SU-DHL-6 (cell line): ENCODE data around the gene PRRC2A.

ENCODE experiments used
- H2AFZ ChIP-seq: fragments of 200-600 bp; sonication (generic); 2 replicates; pipeline ENCODE4 v1.6.1; 2014; ENCODE audit warnings: low read depth, mild to moderate bottlenecking, moderate library complexity, mixed read lengths, antibody characterized with exemption, low read length; ENCODE audit not compliant: severe bottlenecking
- H3F3A ChIP-seq: fragments of 200-600 bp; shearing (Covaris generic); 2 replicates; pipeline ENCODE4 v1.6.0; 2016; ENCODE audit warnings: antibody characterized with exemption, mild to moderate bottlenecking; ENCODE audit not compliant: insufficient read depth
- H3K27ac ChIP-seq: fragments of 200-600 bp; sonication (generic); 2 replicates; pipeline ENCODE4 v1.5.1; 2016; ENCODE audit warnings: low read depth, mild to moderate bottlenecking, low read length, moderate library complexity, mixed read lengths
- H3K27me3 ChIP-seq: fragments of 200-600 bp; sonication (generic), shearing (Covaris generic); 2 replicates; pipeline ENCODE4 v1.6.0; 2014; ENCODE audit warnings: mild to moderate bottlenecking, low read length
- H3K36me3 ChIP-seq: fragments of 200-600 bp; sonication (generic); 2 replicates; pipeline ENCODE4 v1.6.1; 2014; ENCODE audit warnings: mild to moderate bottlenecking, low read length, mixed read lengths
- H3K4me2 ChIP-seq: fragments of 300-600, 200-600 bp; shearing (Covaris generic), sonication (generic); 2 replicates; pipeline ENCODE4 v1.6.0; 2014; ENCODE audit warnings: low read length, low read depth, mild to moderate bottlenecking; ENCODE audit not compliant: poor library complexity, severe bottlenecking
- H3K4me3 ChIP-seq: fragments of 200-600 bp; sonication (generic); 2 replicates; pipeline ENCODE4 v1.5.1; 2014; ENCODE audit warnings: antibody characterized with exemption, low read length, mild to moderate bottlenecking, mixed read lengths; ENCODE audit not compliant: insufficient read depth, poor library complexity, severe bottlenecking
- H3K79me2 ChIP-seq: fragments of 200-600 bp; sonication (generic); 2 replicates; pipeline ENCODE4 v1.6.1; 2014; ENCODE audit warnings: mild to moderate bottlenecking, low read length, moderate library complexity; ENCODE audit not compliant: insufficient read depth
- H3K9ac ChIP-seq: fragments of 200-600 bp; sonication (generic); 2 replicates; pipeline ENCODE4 v1.7.0; 2014; ENCODE audit warnings: mild to moderate bottlenecking, low read length
- H3K9me2 ChIP-seq: fragments of 200-600 bp; sonication (generic); replicated peaks from 2 replicates; pipeline ENCODE4 v1.6.1; 2014; ENCODE audit warnings: low read length; ENCODE audit not compliant: insufficient read depth
- H3K9me3 ChIP-seq: fragments of 200-600 bp; sonication (generic); 2 replicates; pipeline ENCODE4 v1.6.1; 2014; ENCODE audit warnings: low read length, mixed read lengths; ENCODE audit not compliant: insufficient read depth
- H4K20me1 ChIP-seq: fragments of 200-600 bp; sonication (generic); 2 replicates; pipeline ENCODE4 v1.6.1; 2014; ENCODE audit warnings: low read depth, mild to moderate bottlenecking, antibody characterized with exemption, low read length, moderate library complexity, mixed read lengths
- CTCF ChIP-seq: fragments of 200-600 bp; sonication (generic); IDR thresholded peaks from one replicate; pipeline ENCODE4 v1.5.1; 2017; ENCODE audit warnings: antibody characterized with exemption, mild to moderate bottlenecking, low read length, moderate library complexity; ENCODE audit not compliant: insufficient read depth, poor library complexity, severe bottlenecking
- EZH2phosphoT487 ChIP-seq: fragments of 200-600 bp; sonication (generic), shearing (Covaris generic); conservative IDR thresholded peaks from 2 replicates; pipeline ENCODE4 v1.6.1; 2018; ENCODE audit warnings: mild to moderate bottlenecking, antibody characterized with exemption, low read length, moderate library complexity, mixed read lengths

PRRC2A gene

DNA sequence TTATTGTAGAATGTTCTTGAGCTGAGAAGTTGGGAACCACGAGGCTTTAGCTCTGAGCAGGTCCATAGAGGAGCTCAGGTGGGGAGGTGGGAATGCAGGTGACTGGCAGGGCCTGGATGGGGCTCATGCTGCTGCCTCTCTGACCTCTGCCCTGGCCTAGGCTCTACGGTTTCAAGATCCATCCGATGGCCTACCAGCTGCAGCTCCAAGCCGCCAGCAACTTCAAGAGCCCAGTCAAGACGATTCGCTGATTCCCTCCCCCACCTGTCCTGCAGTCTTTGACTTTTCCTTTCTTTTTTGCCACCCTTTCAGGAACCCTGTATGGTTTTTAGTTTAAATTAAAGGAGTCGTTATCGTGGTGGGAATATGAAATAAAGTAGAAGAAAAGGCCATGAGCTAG, 49.2 kb downstream of the PRRC2A start, which contains the start of gene LY6G5B:
Gene LY6G5B (plus strand): TSS at position 301 of the 400 bp plus-strand sequence. CDS start 975 bp downstream, outside the sequence.
- no peak for TF ChIP-seq EZH2phosphoT487
- no peak for TF ChIP-seq CTCF
- H3K27ac ChIP-seq, result no peak within 1 kb of the TSS
- no peak within 1 kb of the TSS for H3K4me3 ChIP-seq
- H3K9me3 ChIP-seq, result no peaks in the 10 kb centered on the region
- H3K9ac ChIP-seq, result no peak within 1 kb of the TSS
- H4K20me1 ChIP-seq, result no peaks in the 10 kb centered on the region; the same call in 1 of the 2 replicates
- H2AFZ ChIP-seq, result no peak within 1 kb of the TSS
- H3K36me3 ChIP-seq, result peaks cover 28% of the 10 kb centered on the region
- H3K79me2 ChIP-seq, result peaks cover 28% of the 10 kb centered on the region
- H3K27me3 ChIP-seq, result no peaks in the 10 kb centered on the region
- no peaks in the 10 kb centered on the region for H3K9me2 ChIP-seq
- no peak within 1 kb of the TSS for H3K4me2 ChIP-seq
- H3F3A ChIP-seq, result peaks cover 10% of the 10 kb centered on the region

DNA sequence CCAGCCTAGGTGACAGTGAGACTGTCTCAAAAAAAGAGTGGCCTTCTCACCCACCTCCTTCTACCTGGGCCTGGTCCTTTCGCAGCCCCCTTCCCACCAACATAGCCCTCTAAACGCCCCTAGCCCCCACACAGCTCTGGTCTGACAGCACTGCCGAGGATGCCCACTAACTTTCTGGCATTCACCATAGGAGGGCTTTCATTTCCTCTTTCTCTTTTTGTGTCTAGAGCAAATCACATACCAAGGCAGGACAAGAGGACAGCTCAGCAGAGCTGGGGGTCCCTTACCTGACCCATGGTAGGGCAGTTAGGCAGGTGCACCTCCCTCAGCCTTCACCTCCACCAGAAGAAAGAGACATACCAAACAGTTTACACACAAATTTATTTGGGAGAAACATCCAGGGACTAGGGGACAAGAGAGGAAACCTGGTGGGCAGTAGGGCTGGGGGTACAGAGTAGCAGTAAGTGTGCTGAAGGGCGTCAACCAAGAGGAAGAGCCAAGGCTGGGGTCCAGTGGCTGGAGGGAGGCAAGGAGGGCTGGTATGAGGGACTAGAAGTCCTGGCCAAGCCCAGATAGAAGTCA, 55.9 kb downstream of the PRRC2A start:
- no peak overlapping the region for H2AFZ ChIP-seq
- no peaks in the 10 kb centered on the region for H3K9me2 ChIP-seq
- no peak overlapping the region for H3K4me2 ChIP-seq
- no peaks in the 10 kb centered on the region for H3K36me3 ChIP-seq
- no peak overlapping the region for H3K4me3 ChIP-seq
- H3K79me2 ChIP-seq, result no peaks in the 10 kb centered on the region
- H4K20me1 ChIP-seq, result no peaks in the 10 kb centered on the region
- H3K9me3 ChIP-seq, result no peaks in the 10 kb centered on the region
- TF ChIP-seq CTCF (no peak), EZH2phosphoT487 (no peak)
- peaks cover 14% of the 10 kb centered on the region; the same call in 1 of the 2 replicates for H3F3A ChIP-seq
- no peak overlapping the region for H3K9ac ChIP-seq
- H3K27me3 ChIP-seq, result no peaks in the 10 kb centered on the region
- H3K27ac ChIP-seq, result no peak overlapping the region

DNA sequence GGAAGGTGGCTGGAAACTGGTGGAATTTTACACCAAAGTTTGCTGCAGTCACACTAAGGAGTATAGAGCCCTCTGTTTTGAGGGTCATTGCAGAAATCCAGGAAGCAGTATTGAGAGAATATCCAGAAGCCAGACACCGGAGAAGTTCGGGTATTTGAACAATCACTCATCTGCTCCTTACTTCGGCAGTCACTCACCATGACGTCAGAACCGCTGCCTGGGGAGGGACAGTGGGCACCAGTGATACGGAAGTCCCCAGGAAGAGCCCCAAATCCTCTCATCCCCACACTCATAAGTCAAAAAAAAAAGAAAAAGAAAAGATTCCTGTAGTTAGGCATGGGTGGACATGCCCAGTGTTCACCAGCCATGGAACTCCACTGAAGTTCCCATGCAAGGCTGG, 56.4 kb downstream of the PRRC2A start:
- H2AFZ ChIP-seq, result no peak overlapping the region
- peaks cover 14% of the 10 kb centered on the region; the same call in 1 of the 2 replicates for H3F3A ChIP-seq

More for the DNA sequence above, 56.4 kb downstream of the PRRC2A start:
- TF ChIP-seq EZH2phosphoT487, result no peak
- TF ChIP-seq CTCF, result no peak
- Histone ChIP-seq H3K79me2 (no peaks in the 10 kb centered on the region), H3K4me2 (no peak overlapping the region), H4K20me1 (no peaks in the 10 kb centered on the region), H3K9me3 (no peaks in the 10 kb centered on the region), H3K9ac (no peak overlapping the region), H3K27me3 (no peaks in the 10 kb centered on the region), H3K27ac (no peak overlapping the region), H3K9me2 (no peaks in the 10 kb centered on the region), H3K36me3 (no peaks in the 10 kb centered on the region), H3K4me3 (no peak overlapping the region)
